GM19328 (cell line): Measurements from ENCODE around the gene FOXF2.

ENCODE experiments used
- ATAC-seq: cut with Tn5 transposase; IDR thresholded peaks from one replicate; pipeline ENCODE4 v1.9.1; 2021; ENCODE audit warnings: mild to moderate bottlenecking, moderate library complexity; ENCODE audit not compliant: unreplicated experiment

FOXF2 gene

DNA sequence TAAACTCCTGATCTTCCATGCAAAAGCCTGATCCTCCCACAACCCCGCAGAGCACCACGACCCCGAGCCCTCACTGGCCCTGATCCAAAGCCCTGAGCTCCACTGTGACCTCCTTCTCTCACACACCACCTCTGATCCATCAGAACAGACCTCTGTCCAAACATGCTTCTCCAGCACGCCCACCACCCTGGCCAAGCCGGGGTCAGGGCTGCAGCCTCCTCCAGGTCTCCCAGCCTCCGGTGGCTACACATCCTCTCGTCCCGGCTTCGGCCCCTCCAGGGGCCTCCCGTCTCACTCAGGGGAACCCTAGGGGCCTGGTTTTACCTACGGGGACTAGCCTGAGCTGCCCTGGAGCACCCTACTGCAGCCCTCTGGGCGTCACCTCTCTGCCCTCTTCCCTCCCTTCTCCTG, 49.1 kb downstream of the FOXF2 start:
- ATAC-seq: no peak

DNA sequence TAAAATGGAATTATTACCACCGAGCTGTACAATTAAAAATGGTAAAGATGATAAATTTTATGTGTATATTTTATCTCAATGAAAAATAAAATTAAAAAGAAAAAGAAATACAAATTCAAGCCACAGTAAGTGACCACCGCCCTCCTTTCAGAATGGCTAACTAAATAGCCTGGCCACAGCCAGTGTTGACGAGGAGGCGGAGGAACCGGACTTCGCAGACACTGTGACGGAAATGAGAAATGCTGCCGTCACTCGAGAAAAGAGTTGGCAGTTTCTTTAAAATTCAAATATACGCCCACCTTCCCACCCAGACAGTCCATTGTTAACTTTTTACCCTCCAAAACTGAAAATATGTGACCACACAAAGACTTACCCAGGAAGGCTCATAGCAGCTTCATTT, 50.0 kb downstream of the FOXF2 start:
- no peak for ATAC-seq

DNA sequence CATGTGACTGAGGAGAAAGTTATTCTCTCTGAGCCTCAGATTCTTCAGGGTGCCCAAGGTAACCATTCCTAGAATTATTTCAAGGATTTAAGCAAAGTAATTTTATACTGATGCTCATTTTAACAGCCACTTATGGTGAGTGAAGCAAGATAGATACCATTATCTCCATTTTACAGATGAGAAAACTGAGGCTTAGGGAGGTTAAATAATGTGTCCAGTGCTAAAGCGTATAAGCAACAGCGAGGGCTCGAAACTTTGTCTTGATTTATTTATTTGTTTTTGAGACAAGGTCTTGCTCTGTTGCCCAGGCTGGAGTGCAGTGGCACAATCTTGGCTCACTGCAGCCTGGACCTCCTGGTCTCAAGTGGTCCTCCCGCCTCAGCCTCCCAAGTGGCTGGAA, 53.6 kb downstream of the FOXF2 start:
- no peak for ATAC-seq
